H1 (cell line): Measurements from ENCODE around the gene PPIB. TPM values are rescaled to one million over a fixed set of nuclear protein-coding genes. Genes with fewer than 3 reads are reported as not detected.
"Not testable (repeated sequence)": the region's sequence is repeated elsewhere in the genome, so short reads cannot be mapped to it uniquely, and the experiment has no call there.

ENCODE experiments used
- CTCF ChIA-PET: fragments of 300-600 bp; sonication (Branson Sonifier 250); formaldehyde crosslinking; loops from one replicate; lab custom pipeline; 2021; ENCODE audit not compliant: partially characterized antibody; lab: Charles Lee
- POLR2A ChIA-PET: fragments of 300-600 bp; sonication (Branson Sonifier 250); formaldehyde crosslinking; loops from one replicate; lab custom pipeline; 2021; ENCODE audit warnings: inconsistent platforms; ENCODE audit not compliant: partially characterized antibody; lab: Charles Lee
- DNase-seq, 2 experiments: peaks; one replicate each; pipeline versions ENCODE4 v3.0.0 to v3.0.0-alpha.2; 2010 to 2022; ENCODE audit warnings: low spot score in 2 of 2, low read depth in 1 of 2, mixed read lengths in 1 of 2
- FAIRE-seq: peaks from 2 replicates; lab custom pipeline; 2011; peaks lifted over from hg19 to GRCh38; lab: Jason Lieb, UNC
- H2AFZ ChIP-seq: 2 replicates; pipeline ENCODE4 v1.8.1; 2012; ENCODE audit warnings: low read length, inconsistent platforms
- H2AK5ac ChIP-seq: 2 replicates; pipeline ENCODE4 v1.6.1; 2013; ENCODE audit warnings: low read depth, low read length
- H2BK120ac ChIP-seq: replicated peaks from 2 replicates; pipeline ENCODE3; 2013; ENCODE audit warnings: low read depth, low read length, inconsistent platforms
- H2BK12ac ChIP-seq: 2 replicates; pipeline ENCODE4 v1.6.1; 2013; ENCODE audit warnings: low read depth, low read length
- H2BK15ac ChIP-seq: 2 replicates; pipeline ENCODE4 v1.6.1; 2013; ENCODE audit warnings: low read length
- H2BK20ac ChIP-seq: 2 replicates; pipeline ENCODE4 v1.6.1; 2013; ENCODE audit warnings: low read length
- H2BK5ac ChIP-seq: 2 replicates; pipeline ENCODE4 v1.6.1; 2013; ENCODE audit warnings: low read depth, low read length
- H3K14ac ChIP-seq: 2 replicates; pipeline ENCODE4 v1.6.1; 2013; ENCODE audit warnings: inconsistent platforms; ENCODE audit not compliant: insufficient read length
- H3K18ac ChIP-seq: 2 replicates; pipeline ENCODE4 v1.6.1; 2013; ENCODE audit warnings: low read length; ENCODE audit errors: extremely low read depth
- H3K23ac ChIP-seq: 2 replicates; pipeline ENCODE4 v1.6.1; 2013; ENCODE audit warnings: inconsistent platforms; ENCODE audit not compliant: insufficient read length
- H3K23me2 ChIP-seq: 2 replicates; pipeline ENCODE4 v1.6.1; 2013; ENCODE audit warnings: low read depth, low read length
- H3K27ac ChIP-seq: 2 replicates; pipeline ENCODE4 v1.6.1; 2011; ENCODE audit warnings: low read depth, low read length, inconsistent platforms
- H3K27me3 ChIP-seq, 4 experiments: replicated peaks in 1 of 4; 1 replicate in 1 of 4; 2 replicates in 3 of 4; pipeline versions ENCODE4 v1.6.1 to v1.8.1; 2011 to 2013; ENCODE audit warnings: low read length in 3 of 4, mild to moderate bottlenecking in 3 of 4, inconsistent platforms in 2 of 4, mixed read lengths in 2 of 4, moderate library complexity in 1 of 4; ENCODE audit not compliant: control insufficient read depth in 3 of 4, insufficient read depth in 3 of 4; ENCODE audit errors: extremely low read depth in 1 of 4
- H3K36me3 ChIP-seq, 4 experiments: 2 replicates each; pipeline versions ENCODE4 v1.6.1 to v1.8.1; 2011 to 2013; ENCODE audit warnings: mild to moderate bottlenecking in 4 of 4, low read length in 3 of 4, moderate library complexity in 2 of 4, control low read depth in 1 of 4, inconsistent platforms in 1 of 4; ENCODE audit not compliant: insufficient read depth in 4 of 4, control insufficient read depth in 2 of 4
- H3K4ac ChIP-seq: replicated peaks from 2 replicates; pipeline ENCODE3; 2013; ENCODE audit warnings: low read length, low read depth, mixed read lengths, inconsistent platforms; ENCODE audit not compliant: insufficient read length
- H3K4me1 ChIP-seq, 4 experiments: replicated peaks in 1 of 4; 1 replicate in 1 of 4; 2 replicates in 3 of 4; pipeline versions ENCODE4 v1.6.1 to v1.8.1; 2011 to 2013; ENCODE audit warnings: low read length in 3 of 4, inconsistent platforms in 2 of 4, mixed read lengths in 1 of 4; ENCODE audit not compliant: insufficient read depth in 4 of 4, control insufficient read depth in 3 of 4
- H3K4me2 ChIP-seq, 2 experiments: 2 replicates each; pipeline versions ENCODE4 v1.6.1 to v1.8.1; 2011 to 2013; ENCODE audit warnings: low read depth in 2 of 2, low read length in 2 of 2, control low read depth in 1 of 2, inconsistent platforms in 1 of 2, mild to moderate bottlenecking in 1 of 2; ENCODE audit not compliant: insufficient read depth in 1 of 2
- H3K4me3 ChIP-seq, 4 experiments: fragments of 200-600, 300-600 bp in 1 of 4; sonication (generic), shearing (Covaris generic), sonication (Bioruptor Twin) in 1 of 4; 2 replicates each; pipeline versions ENCODE4 v1.5.1 to v1.8.1; 2011 to 2016; ENCODE audit warnings: low read length in 4 of 4, low read depth in 3 of 4, control low read depth in 2 of 4, inconsistent platforms in 2 of 4, mild to moderate bottlenecking in 2 of 4, mixed read lengths in 1 of 4, moderate library complexity in 1 of 4; ENCODE audit not compliant: insufficient read depth in 2 of 4; ENCODE audit errors: extremely low read depth in 1 of 4
- H3K56ac ChIP-seq: replicated peaks from 2 replicates; pipeline ENCODE3; 2013; ENCODE audit warnings: low read depth, mild to moderate bottlenecking, mixed read lengths, low read length, inconsistent platforms; ENCODE audit not compliant: insufficient read length
- H3K79me1 ChIP-seq: 2 replicates; pipeline ENCODE4 v1.6.1; 2013; ENCODE audit warnings: low read depth, low read length, control low read depth
- H3K79me2 ChIP-seq, 2 experiments: 2 replicates each; pipeline versions ENCODE4 v1.6.1 to v1.8.1; 2012 to 2013; ENCODE audit warnings: low read length in 2 of 2, mild to moderate bottlenecking in 2 of 2, inconsistent platforms in 1 of 2; ENCODE audit not compliant: insufficient read depth in 2 of 2, control insufficient read depth in 1 of 2
- H3K9ac ChIP-seq, 4 experiments: replicated peaks in 1 of 4; 1 replicate in 1 of 4; 2 replicates in 3 of 4; pipeline versions ENCODE4 v1.6.1 to v1.8.1; 2011 to 2013; ENCODE audit warnings: low read depth in 3 of 4, low read length in 3 of 4, control low read depth in 2 of 4, mild to moderate bottlenecking in 2 of 4, moderate library complexity in 2 of 4, inconsistent platforms in 1 of 4; ENCODE audit errors: extremely low read depth in 1 of 4
- H3K9me3 ChIP-seq, 2 experiments: 2 replicates each; pipeline versions ENCODE4 v1.6.1 to v1.8.1; 2012 to 2013; ENCODE audit warnings: mild to moderate bottlenecking in 2 of 2, moderate library complexity in 2 of 2, control low read depth in 1 of 2, inconsistent platforms in 1 of 2, low read depth in 1 of 2, low read length in 1 of 2, mixed read lengths in 1 of 2; ENCODE audit not compliant: insufficient read depth in 2 of 2
- H4K20me1 ChIP-seq, 2 experiments: replicated peaks in 1 of 2; 2 replicates each; pipeline versions ENCODE3 to v1.8.1; 2011 to 2013; ENCODE audit warnings: inconsistent platforms in 2 of 2, low read length in 2 of 2, mild to moderate bottlenecking in 1 of 2; ENCODE audit not compliant: insufficient read depth in 2 of 2, control insufficient read depth in 1 of 2
- H4K5ac ChIP-seq: 2 replicates; pipeline ENCODE4 v1.6.1; 2013; ENCODE audit warnings: low read length, low read depth, mixed read lengths, inconsistent platforms; ENCODE audit not compliant: insufficient read length
- H4K8ac ChIP-seq: 2 replicates; pipeline ENCODE4 v1.8.0; 2013; ENCODE audit warnings: mild to moderate bottlenecking, moderate library complexity, low read length, inconsistent platforms; ENCODE audit not compliant: insufficient read depth; ENCODE audit errors: extremely low read depth
- H4K91ac ChIP-seq: replicated peaks from 2 replicates; pipeline ENCODE3; 2013; ENCODE audit warnings: low read length, mixed read lengths, inconsistent platforms; ENCODE audit not compliant: insufficient read length
- NRF1 ChIP-seq: IDR thresholded peaks from 2 replicates; pipeline ENCODE4 v1.6.1; 2011; ENCODE audit warnings: mild to moderate bottlenecking, low read depth, low read length, improper control_type of control experiment
- YY1 ChIP-seq: IDR thresholded peaks from 2 replicates; pipeline ENCODE4 v1.6.1; 2011; ENCODE audit warnings: low read depth, mild to moderate bottlenecking, low read length
- WGBS, 2 experiments: shearing (Covaris generic) in 1 of 2; methylation state at CpG; one replicate each; pipeline versions ENCODE4 v1.1.6 to v1.1.7; 2013 to 2015; ENCODE audit warnings: low lambda C conversion rate in 2 of 2, mixed read lengths in 2 of 2, inconsistent platforms in 1 of 2, low coverage in 1 of 2, missing lambda C conversion rate in 1 of 2; ENCODE audit not compliant: insufficient replicate concordance in 2 of 2, insufficient coverage in 1 of 2, insufficient read length in 1 of 2; ENCODE audit errors: extremely low coverage in 1 of 2, missing lambda C conversion rate in 1 of 2; 5-methylcytosine and 5-hydroxymethylcytosine counted together
- polyA plus RNA-seq, 7 experiments: library from polyadenylated mRNA; depleted of rRNA in 3 of 7; stranded (reverse) in 5 of 7; unstranded in 2 of 7; fragments of >200 nt in 5 of 7; fragments of 200-250 nt in 2 of 7; gene quantifications; 1 replicate in 5 of 7; 2 replicates in 1 of 7; 4 replicates in 1 of 7; pipeline versions ENCODE4 v1.2.1 to v1.2.3, GENCODE V29; 2011 to 2013; ENCODE audit warnings: missing spikeins in 2 of 7, mixed read lengths in 2 of 7
- total RNA-seq: library from RNA; stranded (reverse); fragmentation: NEBNext Ultra II Directional; extraction: Animal tissue kit (Norgen Biotek cat#: 25700); gene quantifications from 2 replicates; pipeline ENCODE4 v1.2.1, GENCODE V29; 2021

The PPIB gene
- total and polyA plus RNA-seq, 2 of the 8 experiments (the other 6 are each of a cell fraction or from before 2014, with no cell fraction given) = 558 to 579 TPM

DNA sequence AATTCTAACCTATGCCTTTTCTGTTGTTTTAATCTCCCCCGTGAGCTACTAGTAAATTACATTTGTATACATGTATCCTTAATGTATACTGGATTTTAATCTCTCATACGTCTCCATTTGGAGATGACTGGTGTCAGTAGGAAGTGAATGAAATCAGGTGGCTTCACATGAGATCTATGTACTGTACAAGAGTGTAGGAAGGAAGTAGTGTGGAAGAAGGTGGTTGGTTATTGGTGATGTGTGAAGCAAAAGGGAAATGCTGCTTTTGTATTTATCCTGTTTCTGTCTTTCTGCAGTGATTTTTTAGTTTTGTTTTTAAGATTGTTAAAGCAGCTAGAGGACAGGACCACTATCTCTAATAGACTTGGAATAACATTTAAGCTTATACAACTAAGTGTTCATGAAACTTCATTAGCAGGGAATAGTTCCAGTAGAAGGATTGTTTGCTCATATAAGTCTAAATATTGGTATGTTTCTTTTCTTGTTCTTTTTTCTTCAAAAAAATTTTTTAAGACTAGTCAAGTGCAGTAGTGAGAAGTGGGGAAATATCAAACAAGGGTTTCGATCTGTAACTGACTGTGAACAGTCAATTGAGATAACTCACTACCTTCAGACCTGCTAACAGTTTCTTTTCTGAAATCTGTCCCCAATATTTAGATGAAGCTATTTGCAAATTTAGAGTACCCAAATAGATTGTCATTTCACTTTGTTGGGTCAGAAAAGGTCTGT is 51.7 kb downstream of the PPIB start (continued):
- TF ChIP-seq NRF1 (no peak), YY1 (no peak)
- TF ChIP-seq, all 59 proteins: peak for 0

DNA sequence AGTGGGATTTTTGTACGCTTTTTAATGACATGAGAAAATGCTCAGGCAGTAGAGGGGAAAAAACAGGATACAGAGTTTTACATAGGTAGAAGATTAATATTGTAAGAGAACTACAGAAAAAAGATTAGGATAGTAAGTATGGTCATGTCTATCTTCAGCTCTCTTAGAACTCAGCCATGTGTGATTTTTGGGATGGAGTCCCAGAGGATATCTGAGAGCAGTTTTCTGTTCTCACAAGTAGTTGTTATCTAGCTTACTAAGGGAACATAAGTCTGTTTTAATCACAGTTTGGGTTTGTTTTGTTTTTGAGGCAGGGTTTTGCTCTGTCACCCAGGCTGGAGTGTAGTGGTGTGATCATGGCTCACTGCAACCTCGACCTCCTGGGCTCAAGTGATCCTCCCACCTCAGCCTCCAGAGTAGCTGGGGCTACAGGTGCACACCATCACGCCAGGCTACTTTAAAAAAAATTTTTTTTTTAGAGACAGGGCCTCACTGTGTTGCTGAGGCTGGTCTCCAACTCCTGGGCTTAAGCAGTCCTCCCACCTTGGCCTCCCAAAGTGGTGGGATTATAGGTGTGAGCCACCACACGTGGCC is 52.6 kb downstream of the PPIB start:
- not testable (repeated sequence) for H3K14ac ChIP-seq, H4K8ac ChIP-seq, FAIRE-seq, H3K23ac ChIP-seq, H2AK5ac ChIP-seq, H3K27ac ChIP-seq, H3K18ac ChIP-seq, H4K5ac ChIP-seq, H4K20me1 ChIP-seq, H3K36me3 ChIP-seq, H4K91ac ChIP-seq, H3K4me3 ChIP-seq, DNase-seq, H2BK20ac ChIP-seq, H3K23me2 ChIP-seq, H3K4me2 ChIP-seq, H3K27me3 ChIP-seq, H3K4me1 ChIP-seq, H3K4ac ChIP-seq, H2BK120ac ChIP-seq, H3K79me1 ChIP-seq, H2BK12ac ChIP-seq, H3K9me3 ChIP-seq, H2BK15ac ChIP-seq, H3K56ac ChIP-seq, H2BK5ac ChIP-seq, H2AFZ ChIP-seq
- Histone ChIP-seq H3K79me2 (peaks cover 0 to 19% of the 10 kb centered on the region in 2 experiments; a peak in 2 of 4 replicates), H3K9ac (peak overlapping the region in 1 of 4 experiments; percentile 61; a peak in 1 of 7 replicates)
- ChIA-PET POLR2A (interaction anchor here (1.2 to 1.6 kb wide), 3 partner anchors 8 to 14 kb away, joined by 3 to 5 read pairs (median 4); partner anchors contain the start of gene SNX1), CTCF (interaction anchor here (0.9 to 2.7 kb wide), 4 partner anchors 13 to 43 kb away, joined by 3 to 7 read pairs (median 6); no protein-coding TSS in a partner anchor)
- 90% methylated on average over 4 of the region's 4 CpGs; no CpG with 5 or more reads in 1 of the 2 experiments for WGBS, 2 experiments
